KOPT-K1 (cell line): ENCODE measurements around the gene PHKB.
"Not testable (repeated sequence)": the region's sequence is repeated elsewhere in the genome, so short reads cannot be mapped to it uniquely, and the experiment has no call there.

Source experiments
- H3K27ac ChIP-seq: fragments of 200-600 bp; sonication (generic); 2 replicates; pipeline ENCODE4 v1.5.1; 2016; ENCODE audit warnings: antibody characterized with exemption, mild to moderate bottlenecking, low read depth, low read length; ENCODE audit not compliant: poor library complexity, severe bottlenecking
- H3K36me3 ChIP-seq: fragments of 200-600 bp; sonication (generic); 2 replicates; pipeline ENCODE4 v1.5.1; 2017; ENCODE audit warnings: antibody characterized with exemption, mild to moderate bottlenecking, low read length, moderate library complexity; ENCODE audit not compliant: insufficient read depth
- H3K9me3 ChIP-seq: fragments of 200-600 bp; sonication (generic); 2 replicates; pipeline ENCODE4 v1.5.1; 2017; ENCODE audit warnings: antibody characterized with exemption, low read length, mild to moderate bottlenecking; ENCODE audit not compliant: insufficient read depth, poor library complexity, severe bottlenecking

The PHKB gene

GRCh38 chr16:47664653-47665325 lies 203.7 kb downstream of the PHKB start:
- Histone ChIP-seq H3K9me3 (no peaks in the 10 kb centered on the region), H3K27ac (no peak overlapping the region), H3K36me3 (peaks cover 47% of the 10 kb centered on the region)

GRCh38 chr16:47666434-47666833 lies 205.3 kb downstream of the PHKB start:
- H3K9me3 ChIP-seq = no peaks in the 10 kb centered on the region
- H3K27ac ChIP-seq = no peak overlapping the region
- peaks cover 37% of the 10 kb centered on the region for H3K36me3 ChIP-seq

GRCh38 chr16:47667956-47668355 lies 206.8 kb downstream of the PHKB start:
- no peak overlapping the region for H3K27ac ChIP-seq
- no peaks in the 10 kb centered on the region for H3K9me3 ChIP-seq
- peaks cover 26% of the 10 kb centered on the region for H3K36me3 ChIP-seq

- Histone ChIP-seq H3K27ac (no peak overlapping the region), H3K36me3 (peaks cover 28% of the 10 kb centered on the region; the same call in 1 of the 2 replicates), H3K9me3 (no peaks in the 10 kb centered on the region)
Measured at GRCh38 chr16:47672475-47672874, 211.3 kb downstream of the PHKB start.

GRCh38 chr16:47676635-47677177 lies 215.6 kb downstream of the PHKB start:
- Histone ChIP-seq H3K9me3 (no peaks in the 10 kb centered on the region), H3K27ac (no peak overlapping the region), H3K36me3 (peaks cover 23% of the 10 kb centered on the region; the same call in 1 of the 2 replicates)

- H3K36me3 ChIP-seq, H3K9me3 ChIP-seq, H3K27ac ChIP-seq: not testable (repeated sequence)
Measured at GRCh38 chr16:47681571-47681970, 220.4 kb downstream of the PHKB start.

GRCh38 chr16:47687694-47688093 lies 226.6 kb downstream of the PHKB start:
- H3K9me3 ChIP-seq = no peaks in the 10 kb centered on the region
- H3K36me3 ChIP-seq = peaks cover 40% of the 10 kb centered on the region
- H3K27ac ChIP-seq = no peak overlapping the region

GRCh38 chr16:47693226-47693625 lies 232.1 kb downstream of the PHKB start:
- Histone ChIP-seq H3K36me3 (peaks cover 86% of the 10 kb centered on the region), H3K27ac (no peak overlapping the region), H3K9me3 (no peaks in the 10 kb centered on the region)

GRCh38 chr16:47694543-47694942 lies 233.4 kb downstream of the PHKB start:
- Histone ChIP-seq H3K36me3 (peaks cover 88% of the 10 kb centered on the region), H3K9me3 (no peaks in the 10 kb centered on the region), H3K27ac (no peak overlapping the region)

- H3K27ac ChIP-seq = no peak overlapping the region
- H3K9me3 ChIP-seq = no peaks in the 10 kb centered on the region
- H3K36me3 ChIP-seq = peaks cover 76% of the 10 kb centered on the region
Measured at GRCh38 chr16:47695756-47696155, 234.6 kb downstream of the PHKB start.

- peaks cover 66% of the 10 kb centered on the region for H3K36me3 ChIP-seq
- no peaks in the 10 kb centered on the region for H3K9me3 ChIP-seq
- H3K27ac ChIP-seq = no peak overlapping the region
Measured at GRCh38 chr16:47697826-47698225, 236.7 kb downstream of the PHKB start.

GRCh38 chr16:47699106-47699505 lies 238.0 kb downstream of the PHKB start:
- H3K27ac ChIP-seq = no peak overlapping the region
- peaks cover 54% of the 10 kb centered on the region for H3K36me3 ChIP-seq

GRCh38 chr16:47700857-47701587 lies 239.9 kb downstream of the PHKB start:
- Histone ChIP-seq H3K36me3 (peaks cover 36% of the 10 kb centered on the region), H3K27ac (no peak overlapping the region), H3K9me3 (no peaks in the 10 kb centered on the region)

More at GRCh38 chr16:47699106-47699505, 238.0 kb downstream of the PHKB start:
- H3K9me3 ChIP-seq = no peaks in the 10 kb centered on the region

- H3K36me3 ChIP-seq = 0 out of 2 replicates have a peak, but pooled peaks cover 3% of the 10 kb centered on the region
- no peaks in the 10 kb centered on the region for H3K9me3 ChIP-seq
- H3K27ac ChIP-seq = no peak overlapping the region
Measured at GRCh38 chr16:47705266-47705665, 244.1 kb downstream of the PHKB start.

GRCh38 chr16:47711809-47712208 lies 250.7 kb downstream of the PHKB start:
- H3K27ac ChIP-seq = no peak overlapping the region
- no peaks in the 10 kb centered on the region for H3K36me3 ChIP-seq

More at GRCh38 chr16:47711809-47712208, 250.7 kb downstream of the PHKB start:
- H3K9me3 ChIP-seq = no peaks in the 10 kb centered on the region
